ENCODE measurements around the gene RHBDD3. TPM values are rescaled to one million over a fixed set of nuclear protein-coding genes. Genes with fewer than 3 reads are reported as not detected.
A peak's percentile ranks its signal among the peaks of the same experiment; 100 is the strongest.

The RHBDD3 gene
- total RNA-seq, 4 donors from 2014 or later, result 27.8 to 54.9 (median 48.9) TPM

- Histone ChIP-seq H3K4me1 (no peaks in the 10 kb centered on the region), H3K9me3 (no peaks in the 10 kb centered on the region), H3K27ac (no peak overlapping the region), H3K4me3 (replicated peaks in 1 of 3) (no peak overlapping the region), H3K36me3 (no peaks in the 10 kb centered on the region), H3K27me3 (no peaks in the 10 kb centered on the region)
- intact Hi-C loops (cut with DNase I), result no loop called here
- peak; percentile 45 to 49 for DNase-seq
- TF ChIP-seq POLR2A (IDR thresholded peaks at IDR 0.05) (no peak), CTCF (IDR thresholded peaks at IDR 0.05) (no peak)
- 54 to 56% methylated on average over 12 to 14 of the region's 14 CpGs for WGBS, 2 donors
These were observed 51.5 kb downstream of the RHBDD3 start for GRCh38 chr22:29216011-29216872.

GRCh38 chr22:29215012-29215860 lies 52.5 kb downstream of the RHBDD3 start:
- 63 to 78% methylated on average over 8 to 12 of the region's 14 CpGs for WGBS, 2 donors
- no peaks in the 10 kb centered on the region for H3K9me3 ChIP-seq
- H3K36me3 ChIP-seq, result no peaks in the 10 kb centered on the region
- no peaks in the 10 kb centered on the region for H3K27me3 ChIP-seq
- H3K27ac ChIP-seq, result no peak overlapping the region
- intact Hi-C loops (cut with DNase I), result no loop called here
- peak; percentile 32 to 33 for DNase-seq
- no peaks in the 10 kb centered on the region for H3K4me1 ChIP-seq
- no peak overlapping the region for H3K4me3 ChIP-seq (replicated peaks in 1 of 3)
- no peak for TF ChIP-seq POLR2A (IDR thresholded peaks at IDR 0.05)
- no peak for TF ChIP-seq CTCF (IDR thresholded peaks at IDR 0.05)

- no peaks in the 10 kb centered on the region for H3K27me3 ChIP-seq
- no peaks in the 10 kb centered on the region for H3K9me3 ChIP-seq
- WGBS, 2 donors, result 94 to 100% methylated on average over 6 of the region's 6 CpGs
- H3K27ac ChIP-seq, result no peak overlapping the region
- DNase-seq, result no peak
- H3K4me1 ChIP-seq, result peaks cover 0 to under 1% of the 10 kb centered on the region in 2 donors
- TF ChIP-seq CTCF (IDR thresholded peaks at IDR 0.05) (no peak), POLR2A (IDR thresholded peaks at IDR 0.05) (no peak)
- no peak overlapping the region for H3K4me3 ChIP-seq (replicated peaks in 1 of 3)
- no peaks in the 10 kb centered on the region for H3K36me3 ChIP-seq
- intact Hi-C loops (cut with DNase I), result no loop called here
These were observed 53.5 kb downstream of the RHBDD3 start for GRCh38 chr22:29214232-29214631.

- H3K4me3 ChIP-seq (replicated peaks in 1 of 3), result no peak overlapping the region
- H3K9me3 ChIP-seq, result no peaks in the 10 kb centered on the region
- 53 to 79% methylated on average over 4 to 5 of the region's 9 CpGs for WGBS, 2 donors
- intact Hi-C loops (cut with DNase I), result no loop called here
- H3K27ac ChIP-seq, result no peak overlapping the region
- peaks cover 4 to 7% of the 10 kb centered on the region in 2 donors for H3K4me1 ChIP-seq
- H3K36me3 ChIP-seq, result no peaks in the 10 kb centered on the region
- TF ChIP-seq POLR2A (IDR thresholded peaks at IDR 0.05) (no peak), CTCF (IDR thresholded peaks at IDR 0.05) (no peak)
- DNase-seq, result no peak
- no peaks in the 10 kb centered on the region for H3K27me3 ChIP-seq
These were observed 54.3 kb downstream of the RHBDD3 start for GRCh38 chr22:29213493-29213892.
